ENCODE measurements around the gene MKRN2OS. TPM values are rescaled to one million over a fixed set of nuclear protein-coding genes. Genes with fewer than 3 reads are reported as not detected.

MKRN2OS gene, protein sequence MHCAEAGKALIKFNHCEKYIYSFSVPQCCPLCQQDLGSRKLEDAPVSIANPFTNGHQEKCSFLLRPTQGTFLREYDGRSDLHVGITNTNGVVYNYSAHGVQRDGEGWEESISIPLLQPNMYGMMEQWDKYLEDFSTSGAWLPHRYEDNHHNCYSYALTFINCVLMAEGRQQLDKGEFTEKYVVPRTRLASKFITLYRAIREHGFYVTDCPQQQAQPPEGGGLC
- total RNA-seq, result not detected in 2 replicates
- polyA plus RNA-seq, result not detected in 2 replicates
- polyA plus RNA-seq (2012), result not detected in 2 replicates
- polyA minus RNA-seq (ENCODE audit: low replicate concordance), result not detected in 2 replicates

DNA sequence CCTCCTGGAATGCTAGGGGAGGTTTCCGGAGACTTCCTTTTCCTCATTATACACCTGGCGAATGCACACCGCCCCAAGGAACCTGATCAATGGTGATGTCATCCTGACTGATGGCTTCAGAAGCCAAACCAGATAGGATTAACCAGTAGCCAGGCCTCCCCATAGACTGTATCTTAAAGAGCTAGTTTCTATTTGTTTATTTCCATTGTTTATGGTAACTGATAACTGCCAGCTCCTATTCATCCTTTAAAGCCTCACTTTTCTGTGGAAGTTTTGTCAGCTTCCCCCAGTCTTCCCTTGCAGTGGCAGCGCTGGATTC is at the start of gene MKRN2OS:
TSS of gene MKRN2OS (minus strand) at position 27 of the 319 bp plus-strand sequence. CDS start 35 bp downstream, outside the sequence.
- Histone ChIP-seq H3K4me2 (ENCODE audit: extremely low read depth, insufficient read depth, low read length) (no peak within 1 kb of the TSS), H4K20me1 (ENCODE audit: control insufficient read depth, extremely low read depth, insufficient read depth, low read length) (no peaks in the 10 kb centered on the region), H3K27ac (ENCODE audit: insufficient read depth, low read length) (no peak within 1 kb of the TSS), H2AFZ (ENCODE audit: low read length) (no peak within 1 kb of the TSS), H3K4me3 (replicated peaks in 1 of 4; ENCODE audit: control extremely low read depth in 1 of 4, insufficient read depth in 1 of 4, low read depth in 3 of 4, low read length in 4 of 4) (no peak within 1 kb of the TSS), H3K27me3 (ENCODE audit: control insufficient read depth, insufficient read depth, low read length) (no peaks in the 10 kb centered on the region), H3K4me1 (ENCODE audit: control insufficient read depth, extremely low read depth, insufficient read depth, low read length) (no peaks in the 10 kb centered on the region), H3K9me3 (ENCODE audit: control insufficient read depth, insufficient read depth, low read depth, low read length) (no peaks in the 10 kb centered on the region), H3K9ac (ENCODE audit: insufficient read depth, low read length) (no peak within 1 kb of the TSS), H3K79me2 (ENCODE audit: control insufficient read depth, insufficient read depth, low read length) (no peaks in the 10 kb centered on the region), H3K36me3 (ENCODE audit: control insufficient read depth, insufficient read depth, low read length) (no peaks in the 10 kb centered on the region)
- no peak for TF ChIP-seq EZH2 (IDR thresholded peaks at IDR 0.05; ENCODE audit: low read length, missing control alignments)
- TF ChIP-seq, protein P1, sequence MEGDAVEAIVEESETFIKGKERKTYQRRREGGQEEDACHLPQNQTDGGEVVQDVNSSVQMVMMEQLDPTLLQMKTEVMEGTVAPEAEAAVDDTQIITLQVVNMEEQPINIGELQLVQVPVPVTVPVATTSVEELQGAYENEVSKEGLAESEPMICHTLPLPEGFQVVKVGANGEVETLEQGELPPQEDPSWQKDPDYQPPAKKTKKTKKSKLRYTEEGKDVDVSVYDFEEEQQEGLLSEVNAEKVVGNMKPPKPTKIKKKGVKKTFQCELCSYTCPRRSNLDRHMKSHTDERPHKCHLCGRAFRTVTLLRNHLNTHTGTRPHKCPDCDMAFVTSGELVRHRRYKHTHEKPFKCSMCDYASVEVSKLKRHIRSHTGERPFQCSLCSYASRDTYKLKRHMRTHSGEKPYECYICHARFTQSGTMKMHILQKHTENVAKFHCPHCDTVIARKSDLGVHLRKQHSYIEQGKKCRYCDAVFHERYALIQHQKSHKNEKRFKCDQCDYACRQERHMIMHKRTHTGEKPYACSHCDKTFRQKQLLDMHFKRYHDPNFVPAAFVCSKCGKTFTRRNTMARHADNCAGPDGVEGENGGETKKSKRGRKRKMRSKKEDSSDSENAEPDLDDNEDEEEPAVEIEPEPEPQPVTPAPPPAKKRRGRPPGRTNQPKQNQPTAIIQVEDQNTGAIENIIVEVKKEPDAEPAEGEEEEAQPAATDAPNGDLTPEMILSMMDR (conservative IDR thresholded peaks at IDR 0.05 in 1 of 2, IDR thresholded peaks at IDR 0.05 in 1 of 2; ENCODE audit: low read depth in 1 of 2, low read length in 2 of 2), result no peak
- no peak for DNase-seq (ENCODE audit: low read depth in 2 of 2)

DNA sequence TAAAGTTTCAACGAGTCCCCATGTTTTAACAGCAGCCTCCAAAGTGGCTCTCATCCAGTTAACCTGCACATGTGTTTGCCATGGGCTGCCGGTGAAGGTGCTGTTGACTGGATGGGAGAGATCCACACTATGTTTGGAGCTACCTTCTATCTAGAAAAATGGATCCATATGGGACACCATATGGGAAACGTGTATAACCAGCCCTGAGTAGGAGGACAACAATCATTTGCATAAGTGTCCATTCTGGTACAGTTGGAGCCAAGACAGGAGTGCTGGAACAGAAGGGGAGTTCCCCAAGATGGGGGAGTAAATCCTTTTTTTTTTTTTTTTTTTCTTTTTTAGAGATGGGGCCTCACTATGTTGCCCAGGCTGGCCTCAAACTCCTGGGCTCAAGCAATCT is 48.2 kb upstream of the MKRN2OS start:
- H2AFZ ChIP-seq (ENCODE audit: low read length), result no peak overlapping the region
- no peak overlapping the region for H3K27ac ChIP-seq (ENCODE audit: insufficient read depth, low read length)
- no peaks in the 10 kb centered on the region for H4K20me1 ChIP-seq (ENCODE audit: control insufficient read depth, extremely low read depth, insufficient read depth, low read length)
- H3K36me3 ChIP-seq (ENCODE audit: control insufficient read depth, insufficient read depth, low read length), result peaks cover 13% of the 10 kb centered on the region
- H3K4me1 ChIP-seq (ENCODE audit: control insufficient read depth, extremely low read depth, insufficient read depth, low read length), result no peaks in the 10 kb centered on the region
- no peak overlapping the region for H3K4me3 ChIP-seq (replicated peaks in 1 of 4; ENCODE audit: control extremely low read depth in 1 of 4, insufficient read depth in 1 of 4, low read depth in 3 of 4, low read length in 4 of 4)
- no peak overlapping the region for H3K4me2 ChIP-seq (ENCODE audit: extremely low read depth, insufficient read depth, low read length)
- H3K27me3 ChIP-seq (ENCODE audit: control insufficient read depth, insufficient read depth, low read length), result no peaks in the 10 kb centered on the region
- no peak for DNase-seq (ENCODE audit: low read depth in 2 of 2)
- no peaks in the 10 kb centered on the region for H3K9me3 ChIP-seq (ENCODE audit: control insufficient read depth, insufficient read depth, low read depth, low read length)
- no peaks in the 10 kb centered on the region for H3K79me2 ChIP-seq (ENCODE audit: control insufficient read depth, insufficient read depth, low read length)
- H3K9ac ChIP-seq (ENCODE audit: insufficient read depth, low read length), result no peak overlapping the region
- TF ChIP-seq EZH2 (IDR thresholded peaks at IDR 0.05; ENCODE audit: low read length, missing control alignments), result no peak
- TF ChIP-seq, protein P1 (conservative IDR thresholded peaks at IDR 0.05 in 1 of 2, IDR thresholded peaks at IDR 0.05 in 1 of 2; ENCODE audit: low read depth in 1 of 2, low read length in 2 of 2), result no peak

DNA sequence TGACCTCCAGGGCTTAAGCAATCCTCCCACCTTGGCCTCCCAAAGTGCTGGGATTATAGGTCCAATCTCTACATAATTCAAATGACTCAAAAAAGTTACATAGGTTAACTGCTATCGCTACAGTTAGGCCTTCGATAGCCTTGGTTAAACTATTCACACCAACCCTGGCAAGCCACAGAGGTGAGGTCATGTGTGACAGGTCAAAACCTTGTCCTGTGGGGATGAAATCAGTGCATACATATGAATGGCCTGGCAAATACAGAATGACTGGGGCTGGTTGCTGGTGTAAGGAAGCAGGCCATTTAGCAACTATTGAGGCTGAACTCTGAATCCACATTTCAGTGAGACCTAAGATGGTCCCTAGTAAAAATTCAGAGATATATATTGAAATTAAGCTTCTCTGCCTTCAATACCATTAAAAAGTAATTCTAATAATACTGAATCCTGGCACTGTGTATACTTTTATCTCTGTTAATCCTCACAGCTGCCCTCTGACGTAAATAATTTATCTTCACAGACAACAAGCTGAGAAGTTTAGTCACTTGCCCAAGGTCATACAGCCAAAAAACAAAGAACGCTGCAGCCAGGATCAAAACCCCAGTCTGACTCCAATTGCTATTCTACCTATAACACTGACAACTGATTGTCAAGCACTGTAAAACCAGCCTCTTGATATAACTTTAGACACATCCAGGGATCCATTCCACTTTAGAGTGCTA is 46.9 kb upstream of the MKRN2OS start:
- Histone ChIP-seq H3K4me1 (ENCODE audit: control insufficient read depth, extremely low read depth, insufficient read depth, low read length) (peaks cover 2% of the 10 kb centered on the region), H3K36me3 (ENCODE audit: control insufficient read depth, insufficient read depth, low read length) (peaks cover 13% of the 10 kb centered on the region), H4K20me1 (ENCODE audit: control insufficient read depth, extremely low read depth, insufficient read depth, low read length) (no peaks in the 10 kb centered on the region), H3K27me3 (ENCODE audit: control insufficient read depth, insufficient read depth, low read length) (no peaks in the 10 kb centered on the region), H3K27ac (ENCODE audit: insufficient read depth, low read length) (no peak overlapping the region), H3K9ac (ENCODE audit: insufficient read depth, low read length) (no peak overlapping the region), H3K4me2 (ENCODE audit: extremely low read depth, insufficient read depth, low read length) (no peak overlapping the region), H3K4me3 (replicated peaks in 1 of 4; ENCODE audit: control extremely low read depth in 1 of 4, insufficient read depth in 1 of 4, low read depth in 3 of 4, low read length in 4 of 4) (no peak overlapping the region), H2AFZ (ENCODE audit: low read length) (no peak overlapping the region), H3K9me3 (ENCODE audit: control insufficient read depth, insufficient read depth, low read depth, low read length) (no peaks in the 10 kb centered on the region), H3K79me2 (ENCODE audit: control insufficient read depth, insufficient read depth, low read length) (peaks cover 1% of the 10 kb centered on the region)
- no peak for TF ChIP-seq EZH2 (IDR thresholded peaks at IDR 0.05; ENCODE audit: low read length, missing control alignments)
- TF ChIP-seq, protein P1 (conservative IDR thresholded peaks at IDR 0.05 in 1 of 2, IDR thresholded peaks at IDR 0.05 in 1 of 2; ENCODE audit: low read depth in 1 of 2, low read length in 2 of 2), result no peak
- no peak for DNase-seq (ENCODE audit: low read depth in 2 of 2)
